ENCODE data around the gene CRADD. TPM values are rescaled to one million over a fixed set of nuclear protein-coding genes. Genes with fewer than 3 reads are reported as not detected.

CRADD gene
- total RNA-seq, 5 donors from 2014 or later (not counting 1 experiment from before 2014, with no cell fraction given): 11.2 to 19.3 (median 12.3) TPM

DNA sequence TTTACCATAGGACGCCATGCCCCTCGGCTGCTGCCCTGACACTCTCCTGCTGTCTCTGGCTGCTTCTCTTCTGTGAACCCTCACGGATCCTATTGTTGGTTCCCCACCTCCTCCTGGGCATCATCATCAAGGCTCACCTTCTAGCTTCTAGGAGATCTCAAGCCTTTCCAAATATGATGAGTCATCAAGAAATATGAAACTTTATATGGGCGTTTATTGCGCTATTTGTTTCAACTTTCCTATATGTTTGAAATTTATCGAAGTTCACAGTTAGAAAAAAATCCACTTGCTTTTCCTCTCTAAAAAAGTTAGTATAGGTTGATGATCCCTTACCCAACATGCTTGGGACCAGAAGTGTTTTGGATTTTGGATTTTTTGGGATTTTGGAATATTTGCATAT is 2.8 kb upstream of the CRADD start:
- H3K4me1 Mint-ChIP-seq: peaks cover 26 to 28% (median 27%) of the 10 kb centered on the region in 3 donors
- WGBS (ENCODE audit: insufficient coverage): 93% methylated on average over 3 of the region's 6 CpGs
- Histone ChIP-seq H3K4me3 (ENCODE audit: control insufficient read depth in 1 of 2, extremely low read depth in 1 of 2, low read length in 1 of 2) (no peak overlapping the region), H3K27me3 (replicated peaks in 1 of 2; ENCODE audit: control insufficient read depth in 2 of 2, extremely low read depth in 1 of 2, insufficient read depth in 2 of 2, low read length in 1 of 2) (peaks cover 0 to 3% of the 10 kb centered on the region in 2 experiments), H3K27ac (ENCODE audit: low read length) (no peak overlapping the region), H3K36me3 (ENCODE audit: control insufficient read depth in 2 of 2, extremely low read depth in 1 of 2, insufficient read depth in 1 of 2, low read length in 1 of 2) (no peaks in the 10 kb centered on the region), H3K4me1 (ENCODE audit: control insufficient read depth in 1 of 2, extremely low read depth in 1 of 2, insufficient read depth in 2 of 2, low read length in 2 of 2) (peaks cover 4 to 21% of the 10 kb centered on the region in 2 experiments), H3K9me3 (no peaks in the 10 kb centered on the region)
- peaks cover 7% of the 10 kb centered on the region for H3K36me3 Mint-ChIP-seq
- peaks cover 2 to 6% (median 2%) of the 10 kb centered on the region in 3 donors for H3K9me3 Mint-ChIP-seq
- no peak overlapping the region for H3K27ac Mint-ChIP-seq
- ChIA-PET CTCF (no interaction called here), POLR2A (interaction anchor here in 1 of 2 donors (0.6 kb wide), 1 partner anchor 20 kb away, joined by 4 read pairs; no protein-coding TSS in a partner anchor)
- no peak overlapping the region for H3K4me3 Mint-ChIP-seq
- H3K27me3 Mint-ChIP-seq: peaks cover 8 to 17% of the 10 kb centered on the region in 2 donors
- no peak for DNase-seq
- no peak for ATAC-seq (replicated peaks in 1 of 4)

DNA sequence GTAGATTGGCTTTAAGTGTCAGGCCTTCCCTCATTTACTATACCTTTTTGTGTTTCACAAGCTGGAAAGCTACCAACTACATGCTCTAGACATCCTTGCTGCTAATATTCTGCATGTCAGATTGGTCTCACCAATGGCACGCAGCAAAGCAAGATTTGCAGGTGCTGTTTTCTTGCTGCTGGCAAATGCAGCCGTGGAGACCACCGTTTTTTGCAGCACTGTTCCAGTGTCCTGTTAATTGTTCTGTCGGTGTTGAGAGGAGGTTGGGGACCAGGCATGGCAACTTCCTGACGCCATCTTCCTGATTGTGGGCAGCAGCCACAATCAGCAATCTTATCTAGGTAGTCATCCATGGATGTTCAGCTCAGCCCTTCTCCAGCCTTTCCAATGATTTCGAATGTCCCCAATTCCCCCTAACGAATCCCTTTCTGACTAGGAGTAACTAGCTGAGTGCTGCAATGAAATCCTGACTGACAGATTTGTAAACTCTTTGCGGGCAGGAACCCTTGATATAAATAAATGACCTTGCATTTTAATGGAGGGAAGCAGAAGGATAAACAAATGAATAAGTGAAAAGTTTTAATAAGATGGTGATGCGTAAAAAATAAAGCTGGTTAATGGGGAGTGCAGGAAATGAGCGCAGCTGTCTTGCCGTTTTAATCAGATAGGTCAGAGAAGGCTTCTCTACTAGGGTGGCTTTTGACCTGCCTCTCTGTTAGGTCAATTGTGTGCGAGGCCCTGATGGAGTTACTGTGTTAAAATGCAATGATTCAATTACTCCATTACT is 574 bp upstream of the CRADD start:
- no peak for DNase-seq
- H3K4me1 Mint-ChIP-seq: peaks cover 37 to 38% (median 38%) of the 10 kb centered on the region in 3 donors
- H3K27me3 Mint-ChIP-seq: peaks cover 8 to 17% of the 10 kb centered on the region in 2 donors
- peaks cover 15% of the 10 kb centered on the region for H3K36me3 Mint-ChIP-seq
- ATAC-seq (replicated peaks in 1 of 4): peak in 1 of 4 experiments; percentile 7
- CTCF ChIA-PET: interaction anchor here (0.5 to 1.5 kb wide), 6 partner anchors 91 to 426 kb away, joined by 3 to 8 read pairs (median 4); no protein-coding TSS in a partner anchor
- H3K9me3 ChIP-seq: no peaks in the 10 kb centered on the region
- peaks cover 0 to 3% of the 10 kb centered on the region in 2 experiments for H3K27me3 ChIP-seq (replicated peaks in 1 of 2; ENCODE audit: control insufficient read depth in 2 of 2, extremely low read depth in 1 of 2, insufficient read depth in 2 of 2, low read length in 1 of 2)
- peak overlapping the region; percentile 75 to 85 for H3K4me3 ChIP-seq (ENCODE audit: control insufficient read depth in 1 of 2, extremely low read depth in 1 of 2, low read length in 1 of 2)
- WGBS (ENCODE audit: insufficient coverage): 40% methylated on average over 6 of the region's 12 CpGs
- POLR2A ChIA-PET: interaction anchor here (0.6 to 0.7 kb wide), 6 partner anchors 15 to 1829 kb away, joined by 3 to 5 read pairs (median 4); no protein-coding TSS in a partner anchor
- peak overlapping the region; percentile 93 to 98 (median 96) for H3K4me3 Mint-ChIP-seq
- H3K27ac Mint-ChIP-seq: peak overlapping the region; percentile 99 to 100
- H3K27ac ChIP-seq (ENCODE audit: low read length): peak overlapping the region; percentile 98
- H3K36me3 ChIP-seq (ENCODE audit: control insufficient read depth in 2 of 2, extremely low read depth in 1 of 2, insufficient read depth in 1 of 2, low read length in 1 of 2): no peaks in the 10 kb centered on the region
- peaks cover 0 to 6% (median 2%) of the 10 kb centered on the region in 3 donors for H3K9me3 Mint-ChIP-seq
- H3K4me1 ChIP-seq (ENCODE audit: control insufficient read depth in 1 of 2, extremely low read depth in 1 of 2, insufficient read depth in 2 of 2, low read length in 2 of 2): peaks cover 4 to 21% of the 10 kb centered on the region in 2 experiments

DNA sequence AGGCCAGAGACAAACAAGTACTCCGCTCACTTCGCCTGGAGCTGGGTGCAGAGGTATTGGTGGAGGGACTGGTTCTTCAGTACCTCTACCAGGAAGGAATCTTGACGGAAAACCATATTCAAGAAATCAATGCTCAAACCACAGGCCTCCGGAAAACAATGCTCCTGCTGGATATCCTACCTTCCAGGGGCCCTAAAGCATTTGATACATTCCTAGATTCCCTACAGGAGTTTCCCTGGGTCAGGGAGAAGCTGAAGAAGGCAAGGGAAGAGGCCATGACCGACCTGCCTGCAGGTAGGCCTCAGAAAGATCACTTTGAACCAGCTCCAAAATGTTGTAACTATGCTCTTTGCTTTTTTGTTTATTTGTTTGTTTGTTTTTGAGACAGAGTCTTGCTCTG is 1.6 kb downstream of the CRADD start:
- Histone ChIP-seq H3K4me1 (ENCODE audit: control insufficient read depth in 1 of 2, extremely low read depth in 1 of 2, insufficient read depth in 2 of 2, low read length in 2 of 2) (peaks cover 4 to 21% of the 10 kb centered on the region in 2 experiments), H3K27ac (ENCODE audit: low read length) (no peak overlapping the region), H3K9me3 (no peaks in the 10 kb centered on the region), H3K36me3 (ENCODE audit: control insufficient read depth in 2 of 2, extremely low read depth in 1 of 2, insufficient read depth in 1 of 2, low read length in 1 of 2) (no peaks in the 10 kb centered on the region), H3K4me3 (ENCODE audit: control insufficient read depth in 1 of 2, extremely low read depth in 1 of 2, low read length in 1 of 2) (no peak overlapping the region), H3K27me3 (replicated peaks in 1 of 2; ENCODE audit: control insufficient read depth in 2 of 2, extremely low read depth in 1 of 2, insufficient read depth in 2 of 2, low read length in 1 of 2) (peaks cover 0 to 3% of the 10 kb centered on the region in 2 experiments)
- Mint-ChIP-seq H3K36me3 (peaks cover 21% of the 10 kb centered on the region), H3K9me3 (peaks cover 0 to 6% (median 2%) of the 10 kb centered on the region in 3 donors), H3K27ac (peak overlapping the region; percentile 99 to 100), H3K4me3 (peak overlapping the region; percentile 93 to 98 (median 96)), H3K4me1 (peaks cover 46 to 57% (median 47%) of the 10 kb centered on the region in 3 donors), H3K27me3 (peaks cover 8 to 11% of the 10 kb centered on the region in 2 donors)
- WGBS (ENCODE audit: insufficient coverage): no CpG with 5 or more reads among the region's 5 CpGs
- ChIA-PET POLR2A (no interaction called here), CTCF (interaction anchor here (0.6 to 1.2 kb wide), 4 partner anchors 109 to 425 kb away, joined by 3 to 4 read pairs (median 3); no protein-coding TSS in a partner anchor)
- ATAC-seq (replicated peaks in 1 of 4): no peak
- DNase-seq: no peak

DNA sequence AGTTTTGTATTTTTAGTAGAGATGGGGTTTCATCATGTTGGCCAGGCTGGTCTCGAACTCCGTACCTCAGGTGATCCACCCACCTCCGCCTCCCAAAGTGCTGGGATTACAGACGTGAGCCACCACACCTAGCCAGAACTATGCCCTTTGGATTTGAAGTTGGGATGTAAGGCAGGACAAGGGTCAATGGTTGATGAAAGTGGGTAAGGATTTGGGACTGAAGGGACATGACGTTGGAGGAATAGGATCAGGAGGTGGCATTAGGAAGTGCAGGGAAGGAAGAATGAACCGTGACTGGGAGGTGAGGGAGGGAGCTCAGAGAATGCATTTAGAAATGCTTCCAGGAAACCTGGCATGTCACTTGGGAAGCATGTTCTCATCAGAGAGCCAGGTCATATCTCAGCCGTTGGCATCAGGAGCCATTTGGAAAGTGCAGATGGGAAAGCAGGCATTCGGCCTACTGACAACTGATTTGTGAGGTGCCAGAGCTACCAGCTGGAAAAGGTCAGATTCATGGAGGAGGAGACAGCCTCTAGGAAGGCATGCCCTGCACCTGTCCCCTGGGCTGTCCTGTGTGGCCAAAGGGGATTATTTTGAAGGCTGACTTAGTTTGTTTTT is 2.2 kb downstream of the CRADD start:
- WGBS (ENCODE audit: insufficient coverage): 90% methylated on average over 5 of the region's 8 CpGs
- no peaks in the 10 kb centered on the region for H3K36me3 ChIP-seq (ENCODE audit: control insufficient read depth in 2 of 2, extremely low read depth in 1 of 2, insufficient read depth in 1 of 2, low read length in 1 of 2)
- H3K4me3 ChIP-seq (ENCODE audit: control insufficient read depth in 1 of 2, extremely low read depth in 1 of 2, low read length in 1 of 2): no peak overlapping the region
- peaks cover 0 to 3% of the 10 kb centered on the region in 2 experiments for H3K27me3 ChIP-seq (replicated peaks in 1 of 2; ENCODE audit: control insufficient read depth in 2 of 2, extremely low read depth in 1 of 2, insufficient read depth in 2 of 2, low read length in 1 of 2)
- H3K27ac ChIP-seq (ENCODE audit: low read length): no peak overlapping the region
- H3K27me3 Mint-ChIP-seq: peaks cover 2 to 5% of the 10 kb centered on the region in 2 donors
- DNase-seq (no peak), ATAC-seq (replicated peaks in 1 of 4) (no peak)
- peak overlapping the region; percentile 31 to 58 for H3K27ac Mint-ChIP-seq
- ChIA-PET CTCF (interaction anchor here in 1 of 2 donors (1.0 to 1.2 kb wide), 2 partner anchors 110 to 425 kb away, joined by 3 to 4 read pairs; no protein-coding TSS in a partner anchor), POLR2A (no interaction called here)
- H3K4me1 ChIP-seq (ENCODE audit: control insufficient read depth in 1 of 2, extremely low read depth in 1 of 2, insufficient read depth in 2 of 2, low read length in 2 of 2): peaks cover 4 to 26% of the 10 kb centered on the region in 2 experiments
- H3K9me3 Mint-ChIP-seq: peaks cover 0 to 6% (median 2%) of the 10 kb centered on the region in 3 donors
- no peaks in the 10 kb centered on the region for H3K9me3 ChIP-seq
- H3K4me1 Mint-ChIP-seq: peaks cover 52 to 63% (median 53%) of the 10 kb centered on the region in 3 donors
- peaks cover 24% of the 10 kb centered on the region for H3K36me3 Mint-ChIP-seq
- H3K4me3 Mint-ChIP-seq: peak overlapping the region; percentile 46 to 96 (median 93)

DNA sequence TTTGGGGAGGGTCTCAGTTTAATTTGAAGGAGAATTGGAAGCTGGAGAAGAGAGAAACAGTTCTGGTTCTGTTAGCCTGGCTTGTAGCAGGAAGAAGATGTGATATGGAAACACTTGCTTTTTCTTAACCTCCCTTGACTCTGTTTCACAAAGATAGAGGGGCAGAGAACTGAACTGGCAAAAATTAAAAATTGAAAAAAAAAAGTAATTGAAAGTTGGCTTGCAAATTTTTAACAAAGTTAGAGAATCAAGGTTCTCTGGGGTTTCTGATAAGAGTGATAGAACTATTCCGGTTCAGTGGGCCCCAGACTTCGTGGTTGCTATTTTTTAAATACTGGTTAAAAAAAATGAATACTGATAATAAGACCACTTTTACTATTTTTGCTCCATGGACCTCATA is 2.8 kb downstream of the CRADD start:
- Histone ChIP-seq H3K27me3 (replicated peaks in 1 of 2; ENCODE audit: control insufficient read depth in 2 of 2, extremely low read depth in 1 of 2, insufficient read depth in 2 of 2, low read length in 1 of 2) (peaks cover 0 to 2% of the 10 kb centered on the region in 2 experiments), H3K9me3 (no peaks in the 10 kb centered on the region), H3K4me1 (ENCODE audit: control insufficient read depth in 1 of 2, extremely low read depth in 1 of 2, insufficient read depth in 2 of 2, low read length in 2 of 2) (peaks cover 4 to 30% of the 10 kb centered on the region in 2 experiments), H3K27ac (ENCODE audit: low read length) (no peak overlapping the region), H3K4me3 (ENCODE audit: control insufficient read depth in 1 of 2, extremely low read depth in 1 of 2, low read length in 1 of 2) (no peak overlapping the region), H3K36me3 (ENCODE audit: control insufficient read depth in 2 of 2, extremely low read depth in 1 of 2, insufficient read depth in 1 of 2, low read length in 1 of 2) (no peaks in the 10 kb centered on the region)
- Mint-ChIP-seq H3K4me3 (peak overlapping the region in 1 of 3 donors; percentile 93), H3K27me3 (peaks cover 2 to 4% of the 10 kb centered on the region in 2 donors), H3K27ac (no peak overlapping the region), H3K4me1 (peaks cover 58 to 69% (median 59%) of the 10 kb centered on the region in 3 donors), H3K9me3 (peaks cover 0 to 6% (median 2%) of the 10 kb centered on the region in 3 donors), H3K36me3 (peaks cover 24% of the 10 kb centered on the region)
- no peak for ATAC-seq (replicated peaks in 1 of 4)
- DNase-seq: no peak
- ChIA-PET CTCF (interaction anchor here in 1 of 2 donors (0.7 to 1.0 kb wide), 2 partner anchors 106 to 111 kb away, joined by 3 read pairs; no protein-coding TSS in a partner anchor), POLR2A (no interaction called here)
- no CpG with 5 or more reads among the region's 2 CpGs for WGBS (ENCODE audit: insufficient coverage)

DNA sequence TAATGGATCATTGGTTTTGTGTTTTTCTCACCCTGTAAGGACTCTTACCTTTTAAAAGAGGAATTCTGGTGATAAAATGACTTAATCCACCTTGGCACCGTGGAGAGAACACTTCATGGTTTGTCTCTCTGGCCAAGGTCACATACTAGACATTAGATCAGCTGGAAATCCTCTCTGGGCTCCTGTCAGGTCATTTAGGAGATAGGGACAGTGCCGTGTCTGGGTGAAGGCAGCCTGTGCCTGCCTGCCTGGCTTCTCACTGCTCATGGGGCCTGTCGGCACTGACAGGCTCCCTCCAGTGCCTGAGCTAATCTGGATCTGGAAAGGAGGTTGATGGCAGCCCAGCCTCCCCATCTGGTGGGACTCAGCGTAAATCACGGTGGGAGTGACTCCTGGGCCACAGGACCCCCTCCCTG is 5.7 kb downstream of the CRADD start:
- 98% methylated on average over 5 of the region's 5 CpGs for WGBS (ENCODE audit: insufficient coverage)
- Mint-ChIP-seq H3K4me3 (no peak overlapping the region), H3K4me1 (peaks cover 47 to 64% (median 56%) of the 10 kb centered on the region in 3 donors), H3K9me3 (no peaks in the 10 kb centered on the region), H3K27ac (no peak overlapping the region), H3K27me3 (no peaks in the 10 kb centered on the region), H3K36me3 (peaks cover 34% of the 10 kb centered on the region)
- Histone ChIP-seq H3K9me3 (no peaks in the 10 kb centered on the region), H3K4me1 (ENCODE audit: control insufficient read depth in 1 of 2, extremely low read depth in 1 of 2, insufficient read depth in 2 of 2, low read length in 2 of 2) (peaks cover 4 to 20% of the 10 kb centered on the region in 2 experiments), H3K27me3 (replicated peaks in 1 of 2; ENCODE audit: control insufficient read depth in 2 of 2, extremely low read depth in 1 of 2, insufficient read depth in 2 of 2, low read length in 1 of 2) (no peaks in the 10 kb centered on the region), H3K27ac (ENCODE audit: low read length) (no peak overlapping the region), H3K36me3 (ENCODE audit: control insufficient read depth in 2 of 2, extremely low read depth in 1 of 2, insufficient read depth in 1 of 2, low read length in 1 of 2) (no peaks in the 10 kb centered on the region), H3K4me3 (ENCODE audit: control insufficient read depth in 1 of 2, extremely low read depth in 1 of 2, low read length in 1 of 2) (no peak overlapping the region)
- CTCF ChIA-PET: interaction anchor here (0.6 to 0.7 kb wide), 2 partner anchors 34 to 584 kb away, joined by 3 to 4 read pairs; no protein-coding TSS in a partner anchor
- no peak for ATAC-seq (replicated peaks in 1 of 4)
- POLR2A ChIA-PET: interaction anchor here (0.6 to 0.7 kb wide), 2 partner anchors 27 to 98 kb away, joined by 4 to 7 read pairs; no protein-coding TSS in a partner anchor
- no peak for DNase-seq

All from T-cell (primary cell).